HepG2 (cell line): ENCODE measurements around the gene GSTM2. TPM values are rescaled to one million over a fixed set of nuclear protein-coding genes. Genes with fewer than 3 reads are reported as not detected.
A peak's percentile ranks its signal among the peaks of the same experiment; 100 is the strongest.

Experiments
- CBX2 ChIP-seq, 2 experiments: fragments of 200-600 bp in 1 of 2; sonication (generic); formaldehyde crosslinking in 1 of 2; IDR thresholded peaks; 2 replicates each; pipeline versions ENCODE4 v1.7.0 to v1.8.1; 2018 to 2022; ENCODE audit warnings: low read depth in 2 of 2, low read length in 1 of 2, mild to moderate bottlenecking in 1 of 2, missing genetic modification reagents in 1 of 2
- ESRRA ChIP-seq: sonication (generic); formaldehyde crosslinking; IDR thresholded peaks from 2 replicates; pipeline ENCODE4 v1.5.1; 2020; ENCODE audit warnings: mild to moderate bottlenecking, low read depth, missing genetic modification reagents
- FOXA3 ChIP-seq: IDR thresholded peaks from 2 replicates; pipeline ENCODE4 v1.6.1; 2016; ENCODE audit warnings: missing genetic modification reagents, missing compliant biosample characterization
- GFI1 ChIP-seq: sonication (generic); formaldehyde crosslinking; IDR thresholded peaks from 2 replicates; pipeline ENCODE4 v1.5.0; 2020; ENCODE audit warnings: missing genetic modification reagents, mild to moderate bottlenecking, borderline replicate concordance
- GTF2F1 ChIP-seq: fragments of 150-350 bp; IDR thresholded peaks from 2 replicates; pipeline ENCODE4 v1.6.1; 2014; ENCODE audit warnings: low read length
- HHEX ChIP-seq: IDR thresholded peaks from 2 replicates; pipeline ENCODE4 v1.6.1; 2016; ENCODE audit warnings: control low read depth
- KAT2B ChIP-seq: fragments of 150-350 bp; IDR thresholded peaks from 2 replicates; pipeline ENCODE4 v1.6.1; 2014; ENCODE audit warnings: low read depth, low read length, borderline replicate concordance
- KDM6A ChIP-seq: IDR thresholded peaks from 2 replicates; pipeline ENCODE4 v1.6.1; 2016; ENCODE audit warnings: low read depth
- MAF1 ChIP-seq: sonication (generic); formaldehyde crosslinking; IDR thresholded peaks from 2 replicates; pipeline ENCODE4 v1.5.0; 2020; ENCODE audit warnings: missing genetic modification reagents, borderline replicate concordance
- MYNN ChIP-seq: sonication (generic); formaldehyde crosslinking; IDR thresholded peaks from 2 replicates; pipeline ENCODE4 v1.4.0; 2020; ENCODE audit warnings: mild to moderate bottlenecking, low read depth, missing genetic modification reagents
- NR2C2 ChIP-seq: sonication (generic); formaldehyde crosslinking; IDR thresholded peaks from 2 replicates; pipeline ENCODE4 v1.4.0; 2020; ENCODE audit warnings: missing genetic modification reagents, mild to moderate bottlenecking, moderate library complexity, borderline replicate concordance
- PAWR ChIP-seq: sonication (generic); formaldehyde crosslinking; IDR thresholded peaks from 2 replicates; pipeline ENCODE4 v1.4.0; 2020; ENCODE audit warnings: missing genetic modification reagents, mild to moderate bottlenecking, borderline replicate concordance
- PAX8 ChIP-seq: sonication (generic); formaldehyde crosslinking; IDR thresholded peaks from 2 replicates; pipeline ENCODE4 v1.8.0; 2022; ENCODE audit warnings: mild to moderate bottlenecking, missing genetic modification reagents, borderline replicate concordance
- RFXANK ChIP-seq: IDR thresholded peaks from 2 replicates; pipeline ENCODE4 v1.6.1; 2016
- ZMYM3 ChIP-seq: sonication (generic); formaldehyde crosslinking; IDR thresholded peaks from 2 replicates; pipeline ENCODE4 v1.5.1; 2020; ENCODE audit warnings: mild to moderate bottlenecking, missing genetic modification reagents
- ZNF101 ChIP-seq: sonication (generic); formaldehyde crosslinking; IDR thresholded peaks from 2 replicates; pipeline ENCODE4 v1.4.0; 2020; ENCODE audit warnings: mild to moderate bottlenecking, low read depth, missing genetic modification reagents, borderline replicate concordance
- ZNF224 ChIP-seq: sonication (generic); formaldehyde crosslinking; IDR thresholded peaks from 2 replicates; pipeline ENCODE4 v1.5.0; 2020; ENCODE audit warnings: mild to moderate bottlenecking, missing genetic modification reagents
- ZNF569 ChIP-seq: sonication (generic); formaldehyde crosslinking; IDR thresholded peaks from 2 replicates; pipeline ENCODE4 v1.5.0; 2020; ENCODE audit warnings: mild to moderate bottlenecking, missing genetic modification reagents, moderate library complexity, borderline replicate concordance
- ZNF670 ChIP-seq: sonication (generic); formaldehyde crosslinking; IDR thresholded peaks from 2 replicates; pipeline ENCODE4 v1.8.0; 2022; ENCODE audit warnings: mild to moderate bottlenecking, missing genetic modification reagents, borderline replicate concordance
- polyA plus RNA-seq, 8 experiments: library from polyadenylated mRNA; depleted of rRNA in 3 of 8; stranded (reverse) in 7 of 8; unstranded in 1 of 8; fragments of >200 nt; fragmentation: Illumina TruSeq in 4 of 8; extraction: Trizol in 4 of 8; gene quantifications; 2 replicates each; pipeline versions ENCODE4 v1.2.1 to v1.2.3, GENCODE V29; 2011 to 2016; ENCODE audit warnings: low read depth in 4 of 8, missing spikeins in 1 of 8, mixed read lengths in 1 of 8; ENCODE audit not compliant: insufficient read depth in 1 of 8
- total RNA-seq, 5 experiments: library from RNA; depleted of rRNA; stranded (reverse); fragments of >200 nt; fragmentation: Illumina TruSeq; extraction: Trizol; gene quantifications; 2 replicates each; pipeline ENCODE4 v1.2.3, GENCODE V29; 2016; ENCODE audit warnings: low read depth in 1 of 5
- TF ChIP-seq, protein P1 (sequence below): sonication (generic); formaldehyde crosslinking; IDR thresholded peaks from 2 replicates; pipeline ENCODE4 v1.5.1; 2020; ENCODE audit warnings: mild to moderate bottlenecking, missing genetic modification reagents
- TF ChIP-seq, protein P2 (sequence below): sonication (generic); formaldehyde crosslinking; IDR thresholded peaks from 2 replicates; pipeline ENCODE4 v1.5.0; 2020; ENCODE audit warnings: mild to moderate bottlenecking, missing genetic modification reagents, borderline replicate concordance
- TF ChIP-seq, protein P3 (sequence below): IDR thresholded peaks from 2 replicates; pipeline ENCODE4 v1.6.1; 2018; ENCODE audit warnings: missing genetic modification reagents

Gene GSTM2
- total and polyA plus RNA-seq, 2 of the 13 experiments (the other 11 are each of a cell fraction or from before 2014, with no cell fraction given) = 7.0 to 15.0 TPM

DNA sequence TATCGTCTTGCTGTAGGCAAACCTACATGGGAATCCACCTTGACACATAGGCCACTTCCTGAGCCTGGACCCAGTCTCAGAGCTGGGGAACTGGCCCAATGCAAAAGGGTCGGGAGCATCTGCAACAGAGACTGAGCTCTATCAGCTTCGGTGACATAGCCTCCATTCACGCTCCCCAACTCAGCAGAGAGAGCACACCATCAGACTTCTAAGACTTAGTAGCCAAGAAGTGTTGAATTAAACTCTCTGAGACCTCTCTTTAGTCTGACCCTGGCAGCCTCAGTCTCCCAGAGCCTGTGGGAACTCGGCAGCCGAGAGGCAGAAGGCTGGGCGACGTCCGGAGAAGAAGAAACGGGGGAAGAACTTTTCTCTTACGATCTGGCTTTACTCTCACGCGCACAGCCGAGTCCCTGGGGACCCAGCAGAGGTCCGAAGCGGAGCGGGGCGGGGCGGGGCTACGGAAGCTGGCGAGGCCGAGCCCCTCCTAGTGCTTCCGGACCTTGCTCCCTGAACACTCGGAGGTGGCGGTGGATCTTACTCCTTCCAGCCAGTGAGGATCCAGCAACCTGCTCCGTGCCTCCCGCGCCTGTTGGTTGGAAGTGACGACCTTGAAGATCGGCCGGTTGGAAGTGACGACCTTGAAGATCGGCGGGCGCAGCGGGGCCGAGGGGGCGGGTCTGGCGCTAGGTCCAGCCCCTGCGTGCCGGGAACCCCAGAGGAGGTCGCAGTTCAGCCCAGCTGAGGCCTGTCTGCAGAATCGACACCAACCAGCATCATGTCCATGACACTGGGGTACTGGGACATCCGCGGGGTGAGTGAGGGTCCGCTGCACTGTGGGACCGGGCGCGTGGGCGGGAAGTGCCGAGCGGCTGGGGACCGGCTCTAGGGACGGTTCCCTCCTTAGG lies 12.0 kb upstream of the GSTM2 start, which contains the start of gene GSTM4 (continued):
- TF ChIP-seq MAF1 (CRISPR knock-in tag) (no peak), ZNF569 (CRISPR knock-in tag) (no peak), MYNN (CRISPR knock-in tag) (no peak), GTF2F1 (no peak), NR2C2 (CRISPR knock-in tag) (peak; percentile 76; the same call in 1 of the 2 replicates), ZNF670 (no peak), ESRRA (CRISPR knock-in tag) (peak; percentile 88), GFI1 (CRISPR knock-in tag) (no peak), KAT2B (no peak), PAX8 (CRISPR knock-in tag) (0 out of 2 replicates have a peak, but pooled peaks have one; percentile 67), FOXA3 (peak; percentile 31; the same call in 1 of the 2 replicates), ZMYM3 (CRISPR knock-in tag) (peak; percentile 64; the same call in 1 of the 2 replicates), KDM6A (CRISPR knock-in tag) (0 out of 2 replicates have a peak, but pooled peaks have one; percentile 10), RFXANK (CRISPR knock-in tag) (no peak), HHEX (CRISPR knock-in tag) (no peak), CBX2 (IDR thresholded peaks at IDR 0.05; ENCODE audit: low read depth, low read length) (no peak), CBX2 (CRISPR knock-in tag; IDR thresholded peaks at IDR 0.05; ENCODE audit: low read depth) (no peak), ZNF224 (CRISPR knock-in tag) (0 out of 2 replicates have a peak, but pooled peaks have one; percentile 58), ZNF101 (CRISPR knock-in tag) (no peak), PAWR (CRISPR knock-in tag) (0 out of 2 replicates have a peak, but pooled peaks have one; percentile 83)
- TF ChIP-seq, protein P1, sequence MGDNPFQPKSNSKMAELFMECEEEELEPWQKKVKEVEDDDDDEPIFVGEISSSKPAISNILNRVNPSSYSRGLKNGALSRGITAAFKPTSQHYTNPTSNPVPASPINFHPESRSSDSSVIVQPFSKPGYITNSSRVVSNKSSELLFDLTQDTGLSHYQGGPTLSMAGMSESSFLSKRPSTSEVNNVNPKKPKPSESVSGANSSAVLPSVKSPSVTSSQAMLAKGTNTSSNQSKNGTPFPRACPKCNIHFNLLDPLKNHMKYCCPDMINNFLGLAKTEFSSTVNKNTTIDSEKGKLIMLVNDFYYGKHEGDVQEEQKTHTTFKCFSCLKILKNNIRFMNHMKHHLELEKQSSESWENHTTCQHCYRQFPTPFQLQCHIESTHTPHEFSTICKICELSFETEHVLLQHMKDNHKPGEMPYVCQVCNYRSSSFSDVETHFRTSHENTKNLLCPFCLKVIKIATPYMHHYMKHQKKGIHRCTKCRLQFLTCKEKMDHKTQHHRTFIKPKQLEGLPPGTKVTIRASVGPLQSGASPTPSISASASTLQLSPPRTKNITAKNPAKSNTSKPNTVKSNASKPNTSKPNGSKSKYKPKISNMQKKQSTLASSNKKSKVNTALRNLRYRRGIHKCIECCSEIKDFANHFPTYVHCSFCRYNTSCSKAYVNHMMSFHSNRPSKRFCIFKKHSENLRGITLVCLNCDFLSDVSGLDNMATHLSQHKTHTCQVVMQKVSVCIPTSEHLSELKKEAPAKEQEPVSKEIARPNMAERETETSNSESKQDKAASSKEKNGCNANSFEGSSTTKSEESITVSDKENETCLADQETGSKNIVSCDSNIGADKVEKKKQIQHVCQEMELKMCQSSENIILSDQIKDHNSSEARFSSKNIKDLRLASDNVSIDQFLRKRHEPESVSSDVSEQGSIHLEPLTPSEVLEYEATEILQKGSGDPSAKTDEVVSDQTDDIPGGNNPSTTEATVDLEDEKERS (CRISPR knock-in tag) = no peak
- TF ChIP-seq, protein P2, sequence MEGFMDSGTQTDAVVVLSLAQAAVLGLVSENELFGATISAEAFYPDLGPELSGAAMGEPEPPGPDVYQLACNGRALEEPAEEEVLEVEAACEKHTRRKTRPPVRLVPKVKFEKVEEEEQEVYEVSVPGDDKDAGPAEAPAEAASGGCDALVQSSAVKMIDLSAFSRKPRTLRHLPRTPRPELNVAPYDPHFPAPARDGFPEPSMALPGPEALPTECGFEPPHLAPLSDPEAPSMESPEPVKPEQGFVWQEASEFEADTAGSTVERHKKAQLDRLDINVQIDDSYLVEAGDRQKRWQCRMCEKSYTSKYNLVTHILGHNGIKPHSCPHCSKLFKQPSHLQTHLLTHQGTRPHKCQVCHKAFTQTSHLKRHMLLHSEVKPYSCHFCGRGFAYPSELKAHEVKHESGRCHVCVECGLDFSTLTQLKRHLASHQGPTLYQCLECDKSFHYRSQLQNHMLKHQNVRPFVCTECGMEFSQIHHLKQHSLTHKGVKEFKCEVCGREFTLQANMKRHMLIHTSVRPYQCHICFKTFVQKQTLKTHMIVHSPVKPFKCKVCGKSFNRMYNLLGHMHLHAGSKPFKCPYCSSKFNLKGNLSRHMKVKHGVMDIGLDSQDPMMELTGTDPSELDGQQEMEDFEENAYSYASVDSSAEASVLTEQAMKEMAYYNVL (CRISPR knock-in tag) = 0 out of 2 replicates have a peak, but pooled peaks have one; percentile 37
- TF ChIP-seq, protein P3, sequence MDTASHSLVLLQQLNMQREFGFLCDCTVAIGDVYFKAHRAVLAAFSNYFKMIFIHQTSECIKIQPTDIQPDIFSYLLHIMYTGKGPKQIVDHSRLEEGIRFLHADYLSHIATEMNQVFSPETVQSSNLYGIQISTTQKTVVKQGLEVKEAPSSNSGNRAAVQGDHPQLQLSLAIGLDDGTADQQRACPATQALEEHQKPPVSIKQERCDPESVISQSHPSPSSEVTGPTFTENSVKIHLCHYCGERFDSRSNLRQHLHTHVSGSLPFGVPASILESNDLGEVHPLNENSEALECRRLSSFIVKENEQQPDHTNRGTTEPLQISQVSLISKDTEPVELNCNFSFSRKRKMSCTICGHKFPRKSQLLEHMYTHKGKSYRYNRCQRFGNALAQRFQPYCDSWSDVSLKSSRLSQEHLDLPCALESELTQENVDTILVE (CRISPR knock-in tag) = no peak
